Smooth muscle cell (in vitro differentiated cells): Measurements from ENCODE around the gene SCN2B. TPM values are rescaled to one million over a fixed set of nuclear protein-coding genes. Genes with fewer than 3 reads are reported as not detected.

ENCODE experiments used
- DNase-seq: peaks from one replicate; lab custom pipeline; 2025; ENCODE audit not compliant: unreplicated experiment; lab: John Stamatoyannopoulos, UW
- H2AFZ ChIP-seq: fragments of 200-600 bp; sonication (generic); 2 replicates; pipeline ENCODE4 v1.6.0; 2016; ENCODE audit warnings: antibody characterized with exemption, low read depth, mild to moderate bottlenecking
- H3F3A ChIP-seq: fragments of 200-600 bp; sonication (generic); 2 replicates; pipeline ENCODE4 v1.6.0; 2017; ENCODE audit warnings: antibody characterized with exemption, low read depth
- H3K27ac ChIP-seq: fragments of 200-600 bp; sonication (generic); 2 replicates; pipeline ENCODE4 v1.5.1; 2016; ENCODE audit warnings: low read depth, mild to moderate bottlenecking
- H3K27me3 ChIP-seq: fragments of 200-600 bp; sonication (generic); 2 replicates; pipeline ENCODE4 v1.6.1; 2016; ENCODE audit warnings: low read depth, mild to moderate bottlenecking
- H3K36me3 ChIP-seq: fragments of 200-600 bp; sonication (generic); 2 replicates; pipeline ENCODE4 v1.5.1; 2016; ENCODE audit warnings: low read depth
- H3K4me1 ChIP-seq: fragments of 200-600 bp; sonication (generic); 2 replicates; pipeline ENCODE4 v1.5.1; 2016; ENCODE audit warnings: low read depth
- H3K4me2 ChIP-seq: fragments of 200-600 bp; sonication (generic); 2 replicates; pipeline ENCODE4 v1.6.0; 2016; ENCODE audit warnings: mild to moderate bottlenecking
- H3K4me3 ChIP-seq: fragments of 200-600 bp; sonication (generic); 2 replicates; pipeline ENCODE4 v1.5.1; 2016; ENCODE audit warnings: mild to moderate bottlenecking
- H3K79me2 ChIP-seq: fragments of 200-600 bp; sonication (generic); 2 replicates; pipeline ENCODE4 v1.6.0; 2016; ENCODE audit warnings: low read depth, mild to moderate bottlenecking
- H3K9ac ChIP-seq: fragments of 200-600 bp; sonication (generic); 2 replicates; pipeline ENCODE4 v1.6.0; 2016; ENCODE audit warnings: low read depth
- H3K9me3 ChIP-seq: fragments of 200-600 bp; sonication (generic); replicated peaks from 2 replicates; pipeline ENCODE4 v1.5.1; 2016; ENCODE audit warnings: low read depth
- H4K20me1 ChIP-seq: fragments of 200-600 bp; sonication (generic); 2 replicates; pipeline ENCODE4 v1.6.0; 2016; ENCODE audit warnings: low read depth
- WGBS: methylation state at CpG from one replicate; pipeline ENCODE4 v1.1.7; 2016; ENCODE audit warnings: low lambda C conversion rate; 5-methylcytosine and 5-hydroxymethylcytosine counted together
- polyA plus RNA-seq: library from polyadenylated mRNA; unstranded; fragments of >200 nt; fragmentation: Nextera tagmentation; extraction: Ambion mirVana; gene quantifications from 2 replicates; pipeline ENCODE4 v1.2.1, GENCODE V29; 2016
- total RNA-seq: library from RNA; depleted of rRNA; stranded (reverse); fragments of >200 nt; gene quantifications from 2 replicates; pipeline ENCODE4 v1.2.3, GENCODE V29; 2014
- TF ChIP-seq, protein P1 (sequence below): fragments of 200-600 bp; sonication (generic); IDR thresholded peaks from 2 replicates; pipeline ENCODE4 v1.5.1; 2017; ENCODE audit warnings: borderline replicate concordance, mild to moderate bottlenecking, antibody characterized with exemption; ENCODE audit not compliant: insufficient read depth, poor library complexity, severe bottlenecking

Gene SCN2B
- total and polyA plus RNA-seq, 2 experiments from 2014 or later = 0.31 to 0.40 TPM

DNA sequence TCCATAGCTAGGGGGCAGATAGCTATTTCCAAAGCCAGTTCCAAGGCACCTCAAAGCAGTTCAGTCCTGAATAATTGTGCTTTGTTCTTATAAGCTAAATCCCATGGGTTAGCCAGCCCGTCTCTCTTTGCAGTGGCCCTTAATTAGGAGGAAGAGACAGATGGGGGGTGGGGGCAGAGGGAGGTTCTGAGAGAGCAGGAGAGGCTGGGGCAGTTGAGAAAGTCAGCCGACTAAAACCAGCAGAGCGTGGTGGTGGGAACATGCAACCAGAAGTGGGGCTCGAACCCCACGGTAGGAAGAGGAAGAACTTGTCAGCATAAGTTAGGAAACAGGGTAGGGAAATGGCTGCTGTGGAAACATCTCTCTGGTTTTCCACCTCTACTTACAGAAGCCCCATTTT lies 12.9 kb downstream of the SCN2B start:
- peaks cover 78% of the 10 kb centered on the region for H3K27me3 ChIP-seq
- DNase-seq = no peak
- no peak overlapping the region for H3K27ac ChIP-seq
- no peak overlapping the region for H2AFZ ChIP-seq
- WGBS = 77% methylated on average over 5 of the region's 5 CpGs
- H3K9me3 ChIP-seq = no peaks in the 10 kb centered on the region
- no peak overlapping the region for H3K4me2 ChIP-seq
- no peaks in the 10 kb centered on the region for H4K20me1 ChIP-seq
- no peaks in the 10 kb centered on the region for H3K79me2 ChIP-seq
- no peaks in the 10 kb centered on the region for H3K4me1 ChIP-seq
- no peak overlapping the region for H3K9ac ChIP-seq
- TF ChIP-seq, protein P1, sequence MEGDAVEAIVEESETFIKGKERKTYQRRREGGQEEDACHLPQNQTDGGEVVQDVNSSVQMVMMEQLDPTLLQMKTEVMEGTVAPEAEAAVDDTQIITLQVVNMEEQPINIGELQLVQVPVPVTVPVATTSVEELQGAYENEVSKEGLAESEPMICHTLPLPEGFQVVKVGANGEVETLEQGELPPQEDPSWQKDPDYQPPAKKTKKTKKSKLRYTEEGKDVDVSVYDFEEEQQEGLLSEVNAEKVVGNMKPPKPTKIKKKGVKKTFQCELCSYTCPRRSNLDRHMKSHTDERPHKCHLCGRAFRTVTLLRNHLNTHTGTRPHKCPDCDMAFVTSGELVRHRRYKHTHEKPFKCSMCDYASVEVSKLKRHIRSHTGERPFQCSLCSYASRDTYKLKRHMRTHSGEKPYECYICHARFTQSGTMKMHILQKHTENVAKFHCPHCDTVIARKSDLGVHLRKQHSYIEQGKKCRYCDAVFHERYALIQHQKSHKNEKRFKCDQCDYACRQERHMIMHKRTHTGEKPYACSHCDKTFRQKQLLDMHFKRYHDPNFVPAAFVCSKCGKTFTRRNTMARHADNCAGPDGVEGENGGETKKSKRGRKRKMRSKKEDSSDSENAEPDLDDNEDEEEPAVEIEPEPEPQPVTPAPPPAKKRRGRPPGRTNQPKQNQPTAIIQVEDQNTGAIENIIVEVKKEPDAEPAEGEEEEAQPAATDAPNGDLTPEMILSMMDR = no peak
- no peaks in the 10 kb centered on the region for H3K36me3 ChIP-seq
- H3K4me3 ChIP-seq = no peak overlapping the region
- no peaks in the 10 kb centered on the region for H3F3A ChIP-seq

DNA sequence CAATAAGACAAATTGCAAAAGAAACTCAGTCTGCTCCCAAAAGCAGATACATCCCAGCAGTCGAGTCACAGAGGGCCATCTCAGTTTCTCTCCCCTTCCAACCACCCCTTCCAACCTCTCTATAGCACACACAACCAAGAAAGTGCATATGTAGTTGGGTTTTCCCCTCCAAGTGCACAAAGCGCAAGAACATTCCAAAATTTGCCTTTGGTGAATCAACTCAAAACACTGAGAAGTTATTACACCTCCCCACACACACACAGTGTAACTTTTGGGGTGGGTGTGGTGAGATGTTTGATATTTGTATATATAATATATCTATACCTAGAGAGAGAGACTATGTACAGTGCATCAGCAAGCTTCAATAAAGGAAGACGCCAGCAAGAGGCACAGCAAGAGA lies 13.6 kb downstream of the SCN2B start:
- Histone ChIP-seq H3K4me3 (no peak overlapping the region), H3K27me3 (peaks cover 78% of the 10 kb centered on the region), H3K27ac (no peak overlapping the region), H3K4me1 (no peaks in the 10 kb centered on the region), H3F3A (no peaks in the 10 kb centered on the region), H4K20me1 (no peaks in the 10 kb centered on the region), H3K9me3 (no peaks in the 10 kb centered on the region), H3K4me2 (no peak overlapping the region), H3K79me2 (no peaks in the 10 kb centered on the region), H3K9ac (no peak overlapping the region), H2AFZ (no peak overlapping the region), H3K36me3 (no peaks in the 10 kb centered on the region)
- 85% methylated on average over 3 of the region's 3 CpGs for WGBS
- no peak for DNase-seq
- TF ChIP-seq, protein P1 = no peak

DNA sequence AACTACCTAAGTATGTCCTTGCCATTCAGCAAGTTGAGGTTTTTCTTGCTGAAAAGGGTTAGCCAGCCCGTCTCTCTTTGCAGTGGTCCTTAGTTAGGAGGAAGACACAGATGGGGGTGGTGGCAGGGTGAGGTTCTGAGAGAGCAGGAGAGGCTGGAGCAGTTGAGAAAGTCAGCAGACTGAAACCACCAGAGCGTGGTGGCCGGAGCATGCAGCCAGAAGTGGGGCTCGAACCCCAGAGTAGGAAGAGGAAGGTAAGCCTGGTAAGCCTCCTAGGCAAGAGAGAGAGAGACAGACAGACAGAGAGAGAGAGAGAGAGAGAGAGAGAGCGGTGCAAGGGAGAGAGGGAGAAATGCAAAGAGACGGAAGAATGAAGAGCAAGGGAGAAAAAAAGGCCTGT lies 14.7 kb downstream of the SCN2B start:
- WGBS = 78% methylated on average over 6 of the region's 6 CpGs
- TF ChIP-seq, protein P1 = no peak
- H3F3A ChIP-seq = no peaks in the 10 kb centered on the region
- no peak overlapping the region for H3K4me3 ChIP-seq
- H3K4me1 ChIP-seq = peaks cover 4% of the 10 kb centered on the region
- no peaks in the 10 kb centered on the region for H3K9me3 ChIP-seq
- H3K4me2 ChIP-seq = no peak overlapping the region
- no peak for DNase-seq
- H3K36me3 ChIP-seq = no peaks in the 10 kb centered on the region
- no peak overlapping the region for H3K9ac ChIP-seq
- H2AFZ ChIP-seq = no peak overlapping the region
- H3K27ac ChIP-seq = no peak overlapping the region
- H3K79me2 ChIP-seq = no peaks in the 10 kb centered on the region
- no peaks in the 10 kb centered on the region for H4K20me1 ChIP-seq
- H3K27me3 ChIP-seq = peaks cover 83% of the 10 kb centered on the region

DNA sequence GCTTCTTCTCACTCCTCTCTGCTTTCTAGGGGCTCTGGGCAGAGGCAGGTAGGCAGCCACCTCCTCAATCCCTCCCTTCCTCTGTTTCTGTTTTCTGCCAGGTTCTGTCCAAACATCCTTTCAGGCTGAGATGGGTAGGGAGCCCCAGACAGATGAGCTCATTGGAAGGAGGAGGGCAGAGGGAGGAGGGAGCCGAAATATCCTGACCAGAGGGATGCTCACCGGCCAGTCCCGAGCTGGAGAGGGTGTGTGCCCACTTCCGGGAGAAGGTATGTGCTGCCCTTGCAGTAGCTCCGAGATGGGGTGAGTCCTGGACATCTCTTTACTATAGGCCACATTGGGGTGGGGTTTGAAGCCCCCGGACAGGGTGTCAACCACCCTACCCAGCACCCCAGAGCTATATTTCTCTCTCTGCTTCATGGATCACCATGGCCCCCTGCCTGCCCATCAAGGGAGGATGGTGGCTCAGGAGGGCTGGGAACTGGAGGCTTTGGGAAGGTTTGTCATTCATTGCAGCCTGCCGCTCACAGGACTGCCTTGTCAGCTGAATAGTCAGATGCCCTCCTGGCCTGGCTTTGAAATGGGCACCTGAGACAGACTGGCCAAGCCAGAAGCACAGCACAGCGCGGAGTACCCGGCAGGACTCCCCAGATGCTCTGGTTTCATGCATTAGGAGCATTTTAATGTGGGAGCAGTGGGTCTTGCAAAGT lies 19.1 kb downstream of the SCN2B start:
- no peak overlapping the region for H3K4me2 ChIP-seq
- H3F3A ChIP-seq = no peaks in the 10 kb centered on the region
- no peak overlapping the region for H2AFZ ChIP-seq
- peaks cover 26% of the 10 kb centered on the region for H3K4me1 ChIP-seq
- no peaks in the 10 kb centered on the region for H4K20me1 ChIP-seq
- 41% methylated on average over 10 of the region's 10 CpGs for WGBS
- peaks cover 95% of the 10 kb centered on the region for H3K27me3 ChIP-seq
- no peak overlapping the region for H3K27ac ChIP-seq
- no peaks in the 10 kb centered on the region for H3K9me3 ChIP-seq
- no peak for DNase-seq
- TF ChIP-seq, protein P1 = no peak
- H3K79me2 ChIP-seq = no peaks in the 10 kb centered on the region
- H3K9ac ChIP-seq = no peak overlapping the region
- no peak overlapping the region for H3K4me3 ChIP-seq
- no peaks in the 10 kb centered on the region for H3K36me3 ChIP-seq
